SK-N-DZ (cell line): ENCODE results near the gene THEM5. TPM values are rescaled to one million over a fixed set of nuclear protein-coding genes. Genes with fewer than 3 reads are reported as not detected.
"Not testable (repeated sequence)": the region's sequence is repeated elsewhere in the genome, so short reads cannot be mapped to it uniquely, and the experiment has no call there.

ENCODE experiments used
- DNase-seq: peaks from one replicate; pipeline ENCODE4 v3.0.0-alpha.2; 2015; ENCODE audit warnings: low spot score
- polyA plus RNA-seq, 2 experiments: library from polyadenylated mRNA; depleted of rRNA; stranded (reverse); fragments of >200 nt; gene quantifications; 2 replicates each; pipeline ENCODE4 v1.2.3, GENCODE V29; 2014

The THEM5 gene
- not detected in 2 replicates for polyA plus RNA-seq (2014; cell fraction: cytosol; rRNA removed)
- polyA plus RNA-seq (2014; cell fraction: nucleus; rRNA removed): not detected in 2 replicates

GRCh38 chr1:151853411-151853943 is at the start of gene THEM5:
Gene THEM5, minus strand, starts transcription at chr1:151853712. Its CDS starts 147 bp downstream, at chr1:151853565.
- DNase-seq: no peak

GRCh38 chr1:151902858-151903257 is 49.3 kb upstream of the THEM5 start:
- DNase-seq: no peak

- DNase-seq: not testable (repeated sequence)
Observed at GRCh38 chr1:151900804-151901203, 47.3 kb upstream of the THEM5 start.

GRCh38 chr1:151898519-151898991 is 45.0 kb upstream of the THEM5 start:
- no peak for DNase-seq

GRCh38 chr1:151897991-151898431 is 44.5 kb upstream of the THEM5 start:
- DNase-seq: no peak

GRCh38 chr1:151893176-151893924 is 39.8 kb upstream of the THEM5 start:
- no peak for DNase-seq

GRCh38 chr1:151892190-151892589 is 38.7 kb upstream of the THEM5 start:
- DNase-seq: no peak

GRCh38 chr1:151891512-151891911 is 38.0 kb upstream of the THEM5 start:
- no peak for DNase-seq

GRCh38 chr1:151888972-151889570 is 35.6 kb upstream of the THEM5 start:
- DNase-seq: peak; percentile 30

GRCh38 chr1:151887028-151887427 is 33.5 kb upstream of the THEM5 start:
- no peak for DNase-seq

- DNase-seq: no peak
Observed at GRCh38 chr1:151885479-151885878, 32.0 kb upstream of the THEM5 start.

- DNase-seq: not testable (repeated sequence)
Observed at GRCh38 chr1:151884879-151885278, 31.4 kb upstream of the THEM5 start.

- not testable (repeated sequence) for DNase-seq
Observed at GRCh38 chr1:151884445-151884844, 30.9 kb upstream of the THEM5 start.

GRCh38 chr1:151883898-151884297 is 30.4 kb upstream of the THEM5 start:
- DNase-seq: not testable (repeated sequence)

GRCh38 chr1:151882918-151883317 is 29.4 kb upstream of the THEM5 start:
- not testable (repeated sequence) for DNase-seq

GRCh38 chr1:151882466-151882865 is 29.0 kb upstream of the THEM5 start:
- no peak for DNase-seq

GRCh38 chr1:151881479-151881878 is 28.0 kb upstream of the THEM5 start:
- no peak for DNase-seq

GRCh38 chr1:151875419-151876097 is 22.0 kb upstream of the THEM5 start:
- DNase-seq: no peak

GRCh38 chr1:151872776-151873175 is 19.3 kb upstream of the THEM5 start:
- DNase-seq: not testable (repeated sequence)

GRCh38 chr1:151871284-151872030 is 17.9 kb upstream of the THEM5 start:
- DNase-seq: no peak

- no peak for DNase-seq
Observed at GRCh38 chr1:151868486-151868885, 15.0 kb upstream of the THEM5 start.
